GM12873 (cell line): ENCODE measurements around the gene SP110.

Experiments used
- CTCF ChIP-seq: IDR thresholded peaks from 2 replicates; pipeline ENCODE4 v1.5.1; 2012; ENCODE audit warnings: low read depth, mild to moderate bottlenecking, moderate library complexity, low read length, control low read depth; ENCODE audit not compliant: insufficient read depth; ENCODE audit errors: missing control alignments

The SP110 gene

GRCh38 chr2:230219419-230220331, at the start of gene SP110:
Gene SP110 (minus strand): TSS chr2:230219984. CDS start chr2:230216927, 3,057 bp downstream.
- no peak for TF ChIP-seq CTCF

- no peak for TF ChIP-seq CTCF
Measured at GRCh38 chr2:230268606-230269243, 48.9 kb upstream of the SP110 start.

- no peak for TF ChIP-seq CTCF
Measured at GRCh38 chr2:230267556-230267955, 47.8 kb upstream of the SP110 start.

GRCh38 chr2:230267059-230267458, 47.3 kb upstream of the SP110 start:
- no peak for TF ChIP-seq CTCF

GRCh38 chr2:230266638-230267037, 46.9 kb upstream of the SP110 start:
- TF ChIP-seq CTCF: no peak

- no peak for TF ChIP-seq CTCF
Measured at GRCh38 chr2:230262246-230262645, 42.5 kb upstream of the SP110 start.

- no peak for TF ChIP-seq CTCF
Measured at GRCh38 chr2:230258483-230258882, 38.7 kb upstream of the SP110 start.
